Peyer's patch (tissue), 4 donors: Measurements from ENCODE around the gene GPR18. TPM values are rescaled to one million over a fixed set of nuclear protein-coding genes. Genes with fewer than 3 reads are reported as not detected.

ENCODE experiments used
- DNase-seq, 3 donors: peaks; one replicate each; pipeline ENCODE4 v3.0.0-alpha.2; 2017 to 2019
- H3K27ac ChIP-seq, 4 donors: fragments of 200-600 bp; sonication (generic); one replicate each; pipeline ENCODE4 v1.5.1; 2016 to 2019
- H3K27me3 ChIP-seq, 2 donors: fragments of 200-600 bp; sonication (generic); one replicate each; pipeline ENCODE4 v1.5.1; 2019
- H3K36me3 ChIP-seq, 3 donors: fragments of 200-600 bp; sonication (generic); one replicate each; pipeline ENCODE4 v1.5.1; 2016 to 2019
- H3K4me1 ChIP-seq, 4 donors: fragments of 200-600 bp; sonication (generic); one replicate each; pipeline ENCODE4 v1.5.1; 2016 to 2019
- H3K4me3 ChIP-seq, 4 donors: fragments of 200-600 bp; sonication (generic); 1 replicate in 3 of 4; 2 replicates in 1 of 4; pipeline ENCODE4 v1.5.1; 2016 to 2019; ENCODE audit warnings: mild to moderate bottlenecking in 1 of 4
- H3K9me3 ChIP-seq, 4 donors: fragments of 200-600 bp; sonication (generic); one replicate each; pipeline ENCODE4 v1.5.1; 2016 to 2019; ENCODE audit warnings: mild to moderate bottlenecking in 1 of 4
- CTCF ChIP-seq, 6 experiments: fragments of 450-650 bp in 4 of 6; fragments of 200-600 bp in 2 of 6; sonication (generic) in 1 of 6; IDR thresholded peaks; one replicate each; pipeline ENCODE4 v1.5.1; 2017 to 2019; ENCODE audit warnings: antibody characterized with exemption in 6 of 6, mild to moderate bottlenecking in 3 of 6, moderate library complexity in 1 of 6
- POLR2A ChIP-seq, 2 donors: fragments of 450-650 bp; IDR thresholded peaks; one replicate each; pipeline ENCODE4 v1.5.1; 2017; ENCODE audit warnings: antibody characterized with exemption in 2 of 2, mild to moderate bottlenecking in 2 of 2, moderate library complexity in 2 of 2
- total RNA-seq, 4 donors: library from RNA; depleted of rRNA; stranded (reverse); fragments of >200 nt; gene quantifications; one replicate each; pipeline ENCODE4 v1.1.0, GENCODE V29; 2016

GPR18 gene
- total RNA-seq, 4 donors from 2014 or later: 0.53 to 4.1 TPM; not detected in 2

GRCh38 chr13:99268822-99269221 is 10.6 kb upstream of the GPR18 start:
- H3K4me1 ChIP-seq: peaks cover 0 to 11% (median 4%) of the 10 kb centered on the region in 4 donors
- H3K27ac ChIP-seq: peak overlapping the region in 1 of 4 donors; percentile 15
- no peaks in the 10 kb centered on the region for H3K36me3 ChIP-seq
- H3K4me3 ChIP-seq: no peak overlapping the region
- H3K9me3 ChIP-seq: peaks cover 0 to 4% (median 0%) of the 10 kb centered on the region in 4 donors
- no peak for DNase-seq
- TF ChIP-seq POLR2A (IDR thresholded peaks at IDR 0.05) (no peak), CTCF (IDR thresholded peaks at IDR 0.05) (no peak)
- no peaks in the 10 kb centered on the region for H3K27me3 ChIP-seq

- TF ChIP-seq POLR2A (IDR thresholded peaks at IDR 0.05): no peak
- no peak for TF ChIP-seq CTCF (IDR thresholded peaks at IDR 0.05)
- no peak overlapping the region for H3K27ac ChIP-seq
- no peaks in the 10 kb centered on the region for H3K27me3 ChIP-seq
- no peak overlapping the region for H3K4me3 ChIP-seq
- peaks cover 0 to 4% (median 0%) of the 10 kb centered on the region in 4 donors for H3K9me3 ChIP-seq
- no peaks in the 10 kb centered on the region for H3K36me3 ChIP-seq
- H3K4me1 ChIP-seq: peaks cover 0 to 16% (median 4%) of the 10 kb centered on the region in 4 donors
- no peak for DNase-seq
Observed at GRCh38 chr13:99267927-99268326, 9.7 kb upstream of the GPR18 start.

- no peak for TF ChIP-seq POLR2A (IDR thresholded peaks at IDR 0.05)
- no peak for TF ChIP-seq CTCF (IDR thresholded peaks at IDR 0.05)
- no peak overlapping the region for H3K27ac ChIP-seq
- H3K36me3 ChIP-seq: no peaks in the 10 kb centered on the region
- H3K9me3 ChIP-seq: no peaks in the 10 kb centered on the region
- no peaks in the 10 kb centered on the region for H3K27me3 ChIP-seq
- no peak for DNase-seq
- H3K4me3 ChIP-seq: no peak overlapping the region
- H3K4me1 ChIP-seq: peaks cover 0 to 16% (median 4%) of the 10 kb centered on the region in 4 donors
Observed at GRCh38 chr13:99266827-99267226, 8.6 kb upstream of the GPR18 start.

GRCh38 chr13:99265821-99266426 is 7.7 kb upstream of the GPR18 start:
- no peak for DNase-seq
- Histone ChIP-seq H3K4me3 (no peak overlapping the region), H3K9me3 (no peaks in the 10 kb centered on the region), H3K27ac (no peak overlapping the region), H3K4me1 (peaks cover 0 to 16% (median under 1%) of the 10 kb centered on the region in 4 donors), H3K36me3 (no peaks in the 10 kb centered on the region), H3K27me3 (no peaks in the 10 kb centered on the region)
- TF ChIP-seq CTCF (IDR thresholded peaks at IDR 0.05) (peak; percentile 46 to 80 (median 78)), POLR2A (IDR thresholded peaks at IDR 0.05) (no peak)

GRCh38 chr13:99265162-99265800 is 7.1 kb upstream of the GPR18 start:
- TF ChIP-seq CTCF (IDR thresholded peaks at IDR 0.05) (no peak), POLR2A (IDR thresholded peaks at IDR 0.05) (no peak)
- Histone ChIP-seq H3K27ac (no peak overlapping the region), H3K36me3 (no peaks in the 10 kb centered on the region), H3K9me3 (no peaks in the 10 kb centered on the region), H3K27me3 (no peaks in the 10 kb centered on the region), H3K4me3 (no peak overlapping the region), H3K4me1 (peaks cover 0 to 16% (median 0%) of the 10 kb centered on the region in 4 donors)
- no peak for DNase-seq
